IMR-90 (cell line): Measurements from ENCODE around the gene CPA4.

ENCODE experiments used
- POLR2A ChIP-seq: IDR thresholded peaks from 2 replicates; pipeline ENCODE4 v1.6.1; 2012; ENCODE audit warnings: mild to moderate bottlenecking, low read depth, low read length
- TF ChIP-seq, protein P1 (sequence below): conservative IDR thresholded peaks from 2 replicates; pipeline ENCODE4 v1.5.1; 2012; ENCODE audit warnings: mild to moderate bottlenecking, low read depth, low read length, improper control_type of control experiment

- no peak for TF ChIP-seq POLR2A
- TF ChIP-seq, protein P1, sequence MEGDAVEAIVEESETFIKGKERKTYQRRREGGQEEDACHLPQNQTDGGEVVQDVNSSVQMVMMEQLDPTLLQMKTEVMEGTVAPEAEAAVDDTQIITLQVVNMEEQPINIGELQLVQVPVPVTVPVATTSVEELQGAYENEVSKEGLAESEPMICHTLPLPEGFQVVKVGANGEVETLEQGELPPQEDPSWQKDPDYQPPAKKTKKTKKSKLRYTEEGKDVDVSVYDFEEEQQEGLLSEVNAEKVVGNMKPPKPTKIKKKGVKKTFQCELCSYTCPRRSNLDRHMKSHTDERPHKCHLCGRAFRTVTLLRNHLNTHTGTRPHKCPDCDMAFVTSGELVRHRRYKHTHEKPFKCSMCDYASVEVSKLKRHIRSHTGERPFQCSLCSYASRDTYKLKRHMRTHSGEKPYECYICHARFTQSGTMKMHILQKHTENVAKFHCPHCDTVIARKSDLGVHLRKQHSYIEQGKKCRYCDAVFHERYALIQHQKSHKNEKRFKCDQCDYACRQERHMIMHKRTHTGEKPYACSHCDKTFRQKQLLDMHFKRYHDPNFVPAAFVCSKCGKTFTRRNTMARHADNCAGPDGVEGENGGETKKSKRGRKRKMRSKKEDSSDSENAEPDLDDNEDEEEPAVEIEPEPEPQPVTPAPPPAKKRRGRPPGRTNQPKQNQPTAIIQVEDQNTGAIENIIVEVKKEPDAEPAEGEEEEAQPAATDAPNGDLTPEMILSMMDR, result no peak
These were observed 11.0 kb downstream of the CPA4 start for GRCh38 chr7:130303982-130304381.
